LNCAP (cell line): Measurements from ENCODE around the gene CLPX.

Experiments
- CTCF ChIP-seq: fragments of 450-650 bp; IDR thresholded peaks from 2 replicates; pipeline ENCODE4 v1.5.1; 2017; ENCODE audit warnings: mild to moderate bottlenecking

Gene CLPX

GRCh38 chr15:65192016-65192415 is 6.9 kb upstream of the CLPX start:
- TF ChIP-seq CTCF: no peak

GRCh38 chr15:65189102-65189740 is 4.1 kb upstream of the CLPX start:
- peak; percentile 59 for TF ChIP-seq CTCF

- TF ChIP-seq CTCF: no peak
Observed at GRCh38 chr15:65184305-65184867, 756 bp downstream of the CLPX start.

- no peak for TF ChIP-seq CTCF
Observed at GRCh38 chr15:65183865-65184159, 1.3 kb downstream of the CLPX start.

GRCh38 chr15:65182538-65182937 is 2.6 kb downstream of the CLPX start:
- no peak for TF ChIP-seq CTCF

- TF ChIP-seq CTCF: no peak
Observed at GRCh38 chr15:65180167-65180566, 5.0 kb downstream of the CLPX start.

- no peak for TF ChIP-seq CTCF
Observed at GRCh38 chr15:65177901-65178300, 7.2 kb downstream of the CLPX start.

- TF ChIP-seq CTCF: no peak
Observed at GRCh38 chr15:65176056-65176455, 9.1 kb downstream of the CLPX start.
